ENCODE data around the gene EHMT1. TPM values are rescaled to one million over a fixed set of nuclear protein-coding genes. Genes with fewer than 3 reads are reported as not detected.
"Not testable (repeated sequence)": the region's sequence is repeated elsewhere in the genome, so short reads cannot be mapped to it uniquely, and the experiment has no call there.

Gene EHMT1
- total and polyA plus RNA-seq, 2 donors = 44.7 to 48.6 TPM

DNA sequence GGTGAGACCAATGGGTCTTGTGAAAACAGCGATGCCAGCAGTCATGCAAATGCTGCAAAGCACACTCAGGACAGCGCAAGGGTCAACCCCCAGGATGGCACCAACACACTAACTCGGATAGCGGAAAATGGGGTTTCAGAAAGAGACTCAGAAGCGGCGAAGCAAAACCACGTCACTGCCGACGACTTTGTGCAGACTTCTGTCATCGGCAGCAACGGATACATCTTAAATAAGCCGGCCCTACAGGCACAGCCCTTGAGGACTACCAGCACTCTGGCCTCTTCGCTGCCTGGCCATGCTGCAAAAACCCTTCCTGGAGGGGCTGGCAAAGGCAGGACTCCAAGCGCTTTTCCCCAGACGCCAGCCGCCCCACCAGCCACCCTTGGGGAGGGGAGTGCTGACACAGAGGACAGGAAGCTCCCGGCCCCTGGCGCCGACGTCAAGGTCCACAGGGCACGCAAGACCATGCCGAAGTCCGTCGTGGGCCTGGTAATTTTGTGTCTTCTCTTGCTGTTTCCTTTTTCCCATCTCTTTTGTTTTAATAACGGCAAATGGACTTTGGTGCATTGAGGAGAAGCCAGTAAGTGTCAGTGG, 98.0 kb downstream of the EHMT1 start:
- DNase-seq (ENCODE audit: extremely low spot score) = no peak
- 96% methylated on average over 25 of the region's 25 CpGs for WGBS
- Histone ChIP-seq H3K4me1 (ENCODE audit: insufficient read depth) (no peaks in the 10 kb centered on the region), H3K4me3 (ENCODE audit: low read depth, low read length) (no peak overlapping the region), H3K27ac (ENCODE audit: low read depth) (no peak overlapping the region), H3K36me3 (ENCODE audit: insufficient read depth) (peaks cover 2% of the 10 kb centered on the region)

DNA sequence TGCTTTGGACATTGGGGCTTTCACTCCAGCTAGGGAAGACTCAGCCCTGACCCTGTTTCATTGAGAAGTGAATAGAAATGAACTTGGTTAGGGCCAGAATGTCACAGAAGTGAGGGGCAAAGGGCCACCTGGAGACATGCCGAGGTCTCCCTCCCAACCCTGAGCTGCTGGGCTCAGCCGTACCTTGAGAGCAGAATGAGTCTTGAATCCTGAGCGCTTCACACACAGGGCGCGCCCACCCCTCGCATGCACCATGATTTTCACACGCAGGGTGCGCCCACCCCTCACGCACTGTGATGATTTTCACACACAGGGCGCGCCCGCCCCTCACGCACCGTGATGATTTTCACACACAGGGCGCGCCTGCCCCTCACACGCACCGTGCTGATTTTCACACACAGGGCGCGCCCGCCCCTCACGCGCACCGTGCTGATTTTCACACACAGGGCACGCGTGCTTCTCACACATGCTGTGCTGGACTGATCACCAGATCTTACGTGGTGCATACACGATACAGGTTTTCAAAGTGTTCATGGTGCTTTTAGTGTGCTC, 99.0 kb downstream of the EHMT1 start:
- no peaks in the 10 kb centered on the region for H3K4me1 ChIP-seq (ENCODE audit: insufficient read depth)
- WGBS = 96% methylated on average over 28 of the region's 28 CpGs
- H3K36me3 ChIP-seq (ENCODE audit: insufficient read depth) = peaks cover 2% of the 10 kb centered on the region
- no peak for DNase-seq (ENCODE audit: extremely low spot score)
- H3K4me3 ChIP-seq (ENCODE audit: low read depth, low read length) = no peak overlapping the region
- H3K27ac ChIP-seq (ENCODE audit: low read depth) = no peak overlapping the region

DNA sequence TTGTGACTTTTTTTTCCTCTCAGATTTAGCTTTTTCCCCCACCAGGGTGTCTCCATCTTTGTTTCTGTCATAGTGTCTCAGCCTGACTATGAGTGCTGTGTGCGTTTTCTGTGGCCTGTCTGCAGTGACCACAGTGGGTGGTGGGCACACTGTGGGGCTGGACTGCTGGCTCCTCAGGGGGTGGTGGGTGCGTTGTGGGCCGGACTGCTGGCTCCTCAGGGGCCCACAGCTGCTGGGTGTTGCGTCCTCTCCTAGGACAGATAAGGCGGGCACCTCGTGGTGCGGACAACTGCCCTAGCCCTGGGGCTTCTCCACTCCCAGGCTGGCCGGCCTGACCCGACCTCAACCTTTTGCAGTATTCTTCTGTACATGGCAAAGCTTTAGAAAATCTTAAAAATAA, 100.4 kb downstream of the EHMT1 start:
- no peak overlapping the region for H3K27ac ChIP-seq (ENCODE audit: low read depth)
- WGBS = 87% methylated on average over 9 of the region's 9 CpGs
- no peak overlapping the region for H3K4me3 ChIP-seq (ENCODE audit: low read depth, low read length)
- no peak for DNase-seq (ENCODE audit: extremely low spot score)
- H3K36me3 ChIP-seq (ENCODE audit: insufficient read depth) = peaks cover 2% of the 10 kb centered on the region
- H3K4me1 ChIP-seq (ENCODE audit: insufficient read depth) = no peaks in the 10 kb centered on the region

DNA sequence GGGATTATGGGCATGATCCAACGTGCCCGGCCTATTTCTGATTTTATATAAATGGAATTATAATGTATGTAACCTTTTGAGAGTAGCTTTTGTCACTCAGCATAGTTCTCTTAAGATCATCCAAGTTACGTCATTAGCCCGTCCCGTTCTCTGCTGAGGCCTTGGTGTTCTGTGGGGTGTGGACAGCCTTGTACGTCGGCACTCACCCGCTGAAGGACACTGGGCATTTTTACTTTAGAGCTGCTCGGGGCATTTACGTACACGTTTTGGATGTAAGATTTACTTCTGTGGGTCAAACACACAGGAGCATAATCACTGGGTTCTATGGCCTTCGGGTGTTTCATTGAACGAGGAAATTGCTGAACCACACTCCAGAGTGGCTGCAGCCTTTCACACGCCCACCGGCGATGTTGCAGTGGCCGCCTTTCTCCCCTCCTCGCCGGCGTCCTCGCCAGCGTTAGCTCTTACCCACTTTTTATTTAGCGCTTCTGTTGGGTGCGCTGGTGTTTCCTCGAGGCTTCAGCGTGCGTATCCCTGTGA, 101.8 kb downstream of the EHMT1 start:
- no peak overlapping the region for H3K27ac ChIP-seq (ENCODE audit: low read depth)
- DNase-seq (ENCODE audit: extremely low spot score) = no peak
- 88% methylated on average over 27 of the region's 27 CpGs for WGBS
- no peak overlapping the region for H3K4me3 ChIP-seq (ENCODE audit: low read depth, low read length)
- H3K36me3 ChIP-seq (ENCODE audit: insufficient read depth) = peaks cover 2% of the 10 kb centered on the region
- H3K4me1 ChIP-seq (ENCODE audit: insufficient read depth) = no peaks in the 10 kb centered on the region

DNA sequence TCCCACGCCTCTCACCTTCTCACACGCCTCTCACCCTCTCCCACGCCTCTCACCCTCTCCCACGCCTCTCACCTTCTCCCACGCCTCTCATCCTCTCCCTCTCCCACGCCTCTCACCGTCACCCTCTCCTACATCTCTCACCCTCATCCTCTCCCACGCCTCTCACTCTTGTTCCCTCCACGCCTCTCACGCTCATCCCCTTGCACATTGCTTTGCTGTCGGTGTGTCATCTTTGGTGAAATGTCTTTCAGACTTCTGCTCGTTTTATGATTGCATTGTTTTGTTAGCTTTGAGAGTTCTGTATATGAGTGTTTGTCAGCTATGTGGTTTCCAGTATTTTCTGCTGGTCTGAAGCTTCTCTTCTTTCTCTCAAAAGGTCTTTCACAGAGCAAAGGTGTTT, 102.7 kb downstream of the EHMT1 start:
- Histone ChIP-seq H3K36me3 (ENCODE audit: insufficient read depth) (peaks cover 2% of the 10 kb centered on the region), H3K4me1 (ENCODE audit: insufficient read depth) (no peaks in the 10 kb centered on the region), H3K4me3 (ENCODE audit: low read depth, low read length) (no peak overlapping the region), H3K27ac (ENCODE audit: low read depth) (no peak overlapping the region)
- no peak for DNase-seq (ENCODE audit: extremely low spot score)
- 96% methylated on average over 12 of the region's 12 CpGs for WGBS

DNA sequence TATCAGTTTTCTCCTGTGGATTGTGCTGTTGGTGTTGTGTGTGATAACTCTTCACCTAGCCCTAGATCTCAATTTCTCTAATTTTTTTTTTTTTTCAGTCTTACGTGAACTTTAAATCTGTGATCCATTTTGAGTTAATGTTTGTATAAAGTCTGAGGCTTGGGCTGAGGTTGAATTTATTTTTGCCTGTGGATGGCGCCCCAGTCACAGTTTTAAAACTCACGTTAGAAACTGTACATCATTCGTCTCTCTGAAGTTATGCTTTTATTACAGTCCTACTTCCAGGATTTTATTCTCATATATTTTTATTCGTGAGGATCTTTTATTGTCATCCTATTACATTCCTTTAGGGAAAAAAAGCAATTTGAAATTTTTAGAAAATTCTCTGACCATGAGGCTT, 103.1 kb downstream of the EHMT1 start:
- no peak overlapping the region for H3K27ac ChIP-seq (ENCODE audit: low read depth)
- H3K4me1 ChIP-seq (ENCODE audit: insufficient read depth) = no peaks in the 10 kb centered on the region
- H3K4me3 ChIP-seq (ENCODE audit: low read depth, low read length) = no peak overlapping the region
- no peak for DNase-seq (ENCODE audit: extremely low spot score)
- peaks cover 2% of the 10 kb centered on the region for H3K36me3 ChIP-seq (ENCODE audit: insufficient read depth)
- 92% methylated on average over 5 of the region's 5 CpGs for WGBS

DNA sequence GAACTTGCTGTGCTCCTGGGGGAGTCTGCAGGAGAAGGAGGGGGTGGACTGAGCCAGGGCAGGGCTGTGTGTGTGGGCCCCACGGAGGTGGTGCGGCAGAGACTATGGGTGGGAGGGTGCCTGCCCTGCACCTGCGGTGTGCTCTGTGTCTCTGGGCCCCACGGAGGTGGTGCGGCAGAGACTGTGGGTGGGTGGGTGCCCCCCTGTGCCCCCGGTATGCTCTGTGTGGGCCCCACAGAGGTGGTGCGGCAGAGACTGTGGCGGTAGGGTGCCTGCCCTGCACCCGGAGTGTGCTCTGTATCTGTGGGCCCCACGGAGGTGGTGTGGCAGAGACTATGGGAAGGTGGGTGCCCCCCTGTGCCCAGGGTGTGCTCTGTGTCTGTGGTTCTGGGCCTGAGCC, 103.7 kb downstream of the EHMT1 start:
- Histone ChIP-seq H3K36me3 (ENCODE audit: insufficient read depth) (peaks cover 2% of the 10 kb centered on the region), H3K4me3 (ENCODE audit: low read depth, low read length) (no peak overlapping the region), H3K4me1 (ENCODE audit: insufficient read depth) (no peaks in the 10 kb centered on the region), H3K27ac (ENCODE audit: low read depth) (no peak overlapping the region)
- WGBS = 88% methylated on average over 10 of the region's 10 CpGs
- DNase-seq (ENCODE audit: extremely low spot score) = no peak

DNA sequence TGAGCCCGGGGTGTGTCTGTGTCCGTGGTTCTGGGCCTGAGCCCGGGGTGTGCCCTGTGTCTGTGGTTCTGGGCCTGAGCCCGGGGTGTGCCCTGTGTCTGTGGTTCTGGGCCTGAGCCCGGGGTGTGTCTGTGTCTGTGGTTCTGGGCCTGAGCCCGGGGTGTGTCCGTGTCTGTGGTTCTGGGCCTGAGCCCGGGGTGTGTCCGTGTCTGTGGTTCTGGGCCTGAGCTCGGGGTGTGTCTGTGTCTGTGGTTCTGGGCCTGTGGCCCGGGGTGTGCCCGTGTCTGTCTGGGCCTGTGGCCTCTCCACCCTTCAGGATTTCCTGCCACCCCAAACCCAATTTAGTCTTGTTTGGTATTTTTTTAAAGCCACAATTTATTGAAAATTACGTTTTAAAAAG, 104.6 kb downstream of the EHMT1 start:
- 65% methylated on average over 13 of the region's 13 CpGs for WGBS
- H3K4me1 ChIP-seq (ENCODE audit: insufficient read depth); DNase-seq (ENCODE audit: extremely low spot score); H3K36me3 ChIP-seq (ENCODE audit: insufficient read depth); H3K4me3 ChIP-seq (ENCODE audit: low read depth, low read length); H3K27ac ChIP-seq (ENCODE audit: low read depth): not testable (repeated sequence)

DNA sequence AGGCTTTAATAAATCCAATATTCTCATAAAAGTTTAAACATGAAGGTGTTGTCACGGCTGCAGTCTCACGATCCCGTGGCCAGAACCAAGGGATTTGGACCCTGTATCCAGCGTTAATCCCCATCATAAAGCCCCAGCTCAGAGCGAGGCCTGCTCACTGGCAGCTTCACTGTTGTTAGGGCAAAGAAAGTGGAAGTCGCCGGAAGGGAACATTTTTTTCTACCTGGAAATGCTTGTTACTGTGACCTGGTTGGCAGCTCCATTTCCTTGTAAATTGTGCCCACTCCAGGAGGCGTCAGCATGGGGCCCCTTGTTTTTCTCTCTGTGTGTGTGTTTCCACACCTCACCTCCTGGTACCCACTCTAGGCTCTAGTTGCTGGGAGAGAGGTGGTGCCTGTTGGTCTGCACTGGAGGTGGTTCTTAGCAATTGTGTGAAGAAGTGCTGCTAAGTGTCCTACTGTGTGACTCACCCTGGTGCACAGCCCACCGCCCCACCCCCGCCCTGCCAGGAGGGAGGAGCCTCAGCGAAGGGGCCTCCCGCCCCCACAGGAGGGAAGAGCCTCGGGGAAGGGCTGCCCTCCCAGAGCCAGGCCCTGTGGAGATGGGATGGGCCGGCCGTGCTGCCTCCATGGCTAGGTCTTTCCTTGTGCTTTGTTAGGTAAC, 105.1 kb downstream of the EHMT1 start:
- Histone ChIP-seq H3K27ac (ENCODE audit: low read depth) (no peak overlapping the region), H3K4me3 (ENCODE audit: low read depth, low read length) (no peak overlapping the region), H3K36me3 (ENCODE audit: insufficient read depth) (peaks cover 2% of the 10 kb centered on the region), H3K4me1 (ENCODE audit: insufficient read depth) (no peaks in the 10 kb centered on the region)
- DNase-seq (ENCODE audit: extremely low spot score) = no peak
- WGBS = 66% methylated on average over 15 of the region's 15 CpGs

DNA sequence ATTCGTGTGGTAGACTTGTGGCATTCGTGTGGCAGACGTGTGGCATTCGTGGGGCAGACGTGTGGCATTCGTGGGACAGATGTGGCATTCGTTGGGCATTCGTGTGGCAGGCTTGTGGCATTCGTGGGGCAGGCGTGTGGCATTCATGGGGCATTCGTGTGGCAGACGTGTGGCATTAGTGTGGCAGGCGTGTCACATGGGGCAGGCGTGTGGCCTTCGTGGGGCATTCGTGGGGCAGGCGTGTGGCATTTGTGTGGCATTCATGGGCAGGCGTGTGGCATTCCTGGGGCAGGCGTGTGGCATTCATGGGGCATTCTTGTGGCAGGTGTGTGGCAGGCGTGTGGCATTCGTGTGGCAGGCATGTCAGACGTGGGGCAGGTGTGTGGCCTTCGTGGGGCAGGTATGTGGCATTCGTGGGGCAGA, 106.0 kb downstream of the EHMT1 start:
- H3K4me3 ChIP-seq (ENCODE audit: low read depth, low read length) = no peak overlapping the region
- H3K36me3 ChIP-seq (ENCODE audit: insufficient read depth) = peaks cover 2% of the 10 kb centered on the region
- 96% methylated on average over 24 of the region's 24 CpGs for WGBS
- no peaks in the 10 kb centered on the region for H3K4me1 ChIP-seq (ENCODE audit: insufficient read depth)
- no peak overlapping the region for H3K27ac ChIP-seq (ENCODE audit: low read depth)
- DNase-seq (ENCODE audit: extremely low spot score) = no peak

DNA sequence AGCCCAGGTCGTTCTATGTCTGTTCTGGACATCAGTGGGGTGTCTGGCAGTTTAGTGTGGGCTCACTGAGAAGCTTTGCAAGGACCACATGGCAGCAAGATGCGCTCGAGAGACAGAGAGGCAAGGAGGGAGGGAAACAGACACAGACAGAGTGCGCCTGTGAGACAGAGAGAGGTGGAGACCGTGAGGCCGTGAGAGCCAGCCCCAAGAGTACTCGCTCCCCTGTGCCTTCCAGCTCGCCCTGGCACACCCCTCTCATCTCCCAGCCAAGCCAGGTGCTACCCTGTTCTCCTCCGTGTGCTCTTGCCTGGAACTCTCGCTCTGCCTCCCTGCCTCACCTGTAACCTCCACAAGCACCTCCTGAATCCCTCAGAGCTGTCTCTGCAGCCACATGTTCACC, 106.8 kb downstream of the EHMT1 start:
- Histone ChIP-seq H3K4me1 (ENCODE audit: insufficient read depth) (no peaks in the 10 kb centered on the region), H3K36me3 (ENCODE audit: insufficient read depth) (peaks cover 2% of the 10 kb centered on the region), H3K4me3 (ENCODE audit: low read depth, low read length) (no peak overlapping the region), H3K27ac (ENCODE audit: low read depth) (no peak overlapping the region)
- WGBS = 96% methylated on average over 10 of the region's 10 CpGs
- no peak for DNase-seq (ENCODE audit: extremely low spot score)

DNA sequence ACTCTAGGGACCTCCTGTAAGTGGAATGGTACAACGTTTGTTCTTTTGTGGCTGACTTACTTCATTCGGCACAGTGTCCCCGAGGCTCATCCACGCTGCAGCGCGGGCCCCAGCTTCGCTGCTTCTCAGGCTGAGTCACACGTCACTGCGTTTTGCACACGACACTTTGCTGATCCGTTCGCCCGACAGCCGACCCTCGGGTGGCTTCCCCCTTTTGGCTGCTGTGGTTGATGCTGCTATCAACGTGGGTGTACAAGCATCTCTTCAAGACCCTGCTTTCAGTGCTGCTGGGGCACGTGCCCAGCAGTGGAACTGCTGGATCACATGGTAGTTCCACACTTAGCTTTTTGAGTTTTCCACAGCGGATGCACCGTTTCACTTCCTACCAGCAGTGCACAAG, 107.5 kb downstream of the EHMT1 start:
- not testable (repeated sequence) for H3K4me1 ChIP-seq (ENCODE audit: insufficient read depth); H3K4me3 ChIP-seq (ENCODE audit: low read depth, low read length); H3K36me3 ChIP-seq (ENCODE audit: insufficient read depth); DNase-seq (ENCODE audit: extremely low spot score); H3K27ac ChIP-seq (ENCODE audit: low read depth)
- WGBS = 75% methylated on average over 9 of the region's 19 CpGs

DNA sequence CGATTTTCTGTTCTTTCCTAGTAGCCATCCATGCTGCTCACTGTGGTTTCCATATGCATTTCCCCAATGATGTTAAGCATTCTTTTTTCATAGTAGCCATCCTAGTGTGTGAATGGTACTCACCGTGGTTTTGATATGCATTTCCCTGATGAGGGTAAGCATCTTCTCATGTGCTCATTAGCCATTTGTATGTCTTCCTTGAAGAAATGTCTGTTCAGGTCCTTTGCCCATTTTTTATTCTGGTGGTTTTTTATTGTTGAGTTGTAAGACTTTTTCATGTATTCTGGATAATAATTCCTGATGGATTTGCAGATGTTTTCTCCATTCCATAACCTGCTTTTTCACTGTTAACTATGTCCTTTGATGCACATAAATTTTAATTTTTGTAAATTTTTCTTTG, 108.0 kb downstream of the EHMT1 start:
- 91% methylated on average over 2 of the region's 2 CpGs for WGBS
- DNase-seq (ENCODE audit: extremely low spot score) = no peak
- H3K4me3 ChIP-seq (ENCODE audit: low read depth, low read length) = no peak overlapping the region
- H3K4me1 ChIP-seq (ENCODE audit: insufficient read depth) = no peaks in the 10 kb centered on the region
- H3K27ac ChIP-seq (ENCODE audit: low read depth) = no peak overlapping the region
- no peaks in the 10 kb centered on the region for H3K36me3 ChIP-seq (ENCODE audit: insufficient read depth)

DNA sequence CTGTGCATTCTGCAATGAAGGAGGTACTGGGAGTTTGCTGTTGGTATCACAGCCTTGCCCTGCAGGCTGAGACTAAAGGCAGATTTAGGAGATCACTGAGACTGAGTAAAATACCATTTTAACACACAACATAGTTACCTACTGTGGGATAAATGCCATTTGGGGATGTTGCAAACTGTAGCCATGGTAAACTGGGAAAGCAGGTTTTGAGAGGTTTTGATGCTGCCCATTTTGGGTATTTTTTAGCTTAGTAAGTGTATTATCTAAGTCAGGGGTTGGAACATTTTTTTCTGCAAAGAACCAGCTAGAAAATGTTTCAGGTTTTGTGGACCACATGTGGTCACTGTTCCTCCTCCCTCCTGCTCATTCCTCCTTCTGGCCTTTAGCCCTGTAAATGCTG, 108.9 kb downstream of the EHMT1 start:
- H3K36me3 ChIP-seq (ENCODE audit: insufficient read depth) = no peaks in the 10 kb centered on the region
- H3K27ac ChIP-seq (ENCODE audit: low read depth) = no peak overlapping the region
- DNase-seq (ENCODE audit: extremely low spot score) = no peak
- no peaks in the 10 kb centered on the region for H3K4me1 ChIP-seq (ENCODE audit: insufficient read depth)
- no peak overlapping the region for H3K4me3 ChIP-seq (ENCODE audit: low read depth, low read length)
